Activated CD4-positive, alpha-beta T cell treated with anti-CD3 and anti-CD28 coated beads, Interleukin-2, amount 50 U/mL, for 48 hours (primary cell): ENCODE measurements around the gene EID2B.

Source experiments
- DNase-seq, 2 experiments: peaks; one replicate each; pipeline ENCODE4 v3.0.0-alpha.2; 2020

EID2B gene

DNA sequence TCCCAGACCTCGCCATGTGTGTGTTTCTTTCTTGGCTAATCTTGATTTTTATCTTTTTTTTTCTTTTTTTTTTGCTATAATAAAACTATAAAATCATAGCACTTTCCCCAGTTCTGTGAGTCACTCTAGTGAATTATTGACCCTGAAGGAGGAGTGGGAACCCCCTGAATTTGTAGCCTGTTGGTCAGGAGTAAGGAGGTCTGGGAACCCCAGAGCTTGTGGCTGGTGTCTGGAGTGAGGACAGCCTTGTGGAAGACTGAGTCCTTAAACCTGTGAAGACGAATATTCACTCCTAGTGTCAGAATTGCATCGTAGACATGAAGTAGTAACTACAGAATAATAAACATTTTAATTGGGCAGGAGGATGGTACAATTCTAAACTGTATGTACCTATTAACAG, 7.4 kb downstream of the EID2B start:
- no peak for DNase-seq

DNA sequence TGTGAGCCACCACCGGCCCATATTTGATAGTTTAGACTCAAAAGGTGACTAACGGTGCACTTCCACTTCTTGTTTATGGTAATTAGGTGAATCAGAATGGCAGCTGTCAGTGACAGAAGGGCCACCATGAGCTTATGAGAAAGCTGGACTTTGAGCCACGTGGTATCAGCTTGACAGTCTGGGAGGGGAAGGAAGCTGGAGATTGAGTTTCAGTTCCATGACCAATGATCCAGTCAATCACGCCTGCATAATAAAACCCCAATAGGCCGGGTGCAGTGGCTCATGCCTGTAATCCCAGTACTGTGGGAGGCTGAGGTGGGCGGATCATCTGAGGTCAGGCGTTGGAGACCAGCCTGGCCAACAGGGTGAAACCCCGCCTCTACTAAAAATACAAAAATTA, 8.2 kb downstream of the EID2B start:
- DNase-seq: no peak

DNA sequence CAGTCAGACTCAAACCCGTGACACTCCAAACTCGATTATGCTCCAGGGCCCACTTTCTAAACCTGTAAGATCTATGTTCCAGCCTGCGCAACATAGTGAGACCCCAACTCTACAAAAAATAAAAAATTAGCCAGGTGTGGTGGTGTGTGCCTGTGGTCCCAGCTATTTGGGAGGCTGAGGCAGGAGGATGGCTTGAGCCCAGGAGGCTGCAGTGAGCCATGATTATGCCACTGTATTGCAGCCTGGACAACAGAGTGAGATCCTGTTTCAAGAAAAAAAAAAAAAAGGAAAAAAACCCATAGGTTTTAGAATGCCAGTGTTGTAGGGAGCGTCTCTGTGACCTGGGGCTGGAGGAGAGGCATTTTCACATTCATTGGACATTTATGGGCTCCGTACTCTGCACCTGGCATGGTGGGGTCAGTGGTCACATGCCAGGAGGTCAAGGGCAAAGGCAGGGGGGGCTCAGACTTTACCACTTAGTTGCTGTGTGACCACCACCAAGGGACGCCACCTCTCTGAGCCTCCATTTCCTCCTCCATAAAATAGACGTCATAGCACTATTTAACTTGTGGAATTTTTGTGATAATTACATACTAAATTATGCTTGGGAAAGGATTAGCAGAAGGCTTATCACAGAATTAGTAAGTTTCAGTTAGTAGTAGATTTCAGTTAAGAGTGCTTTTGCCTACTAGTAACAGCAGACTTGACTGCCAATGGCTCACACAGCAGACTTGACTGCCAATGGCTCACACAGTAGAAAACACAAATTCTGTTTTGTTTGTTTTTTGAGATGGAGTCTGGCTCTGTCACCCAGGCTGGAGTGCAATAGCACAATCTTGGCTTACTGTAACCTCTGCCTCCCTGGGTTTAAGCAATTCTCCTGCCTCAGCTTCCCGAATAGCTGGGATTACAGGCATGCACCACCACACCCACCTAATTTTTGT, 11.8 kb downstream of the EID2B start:
- DNase-seq: no peak

DNA sequence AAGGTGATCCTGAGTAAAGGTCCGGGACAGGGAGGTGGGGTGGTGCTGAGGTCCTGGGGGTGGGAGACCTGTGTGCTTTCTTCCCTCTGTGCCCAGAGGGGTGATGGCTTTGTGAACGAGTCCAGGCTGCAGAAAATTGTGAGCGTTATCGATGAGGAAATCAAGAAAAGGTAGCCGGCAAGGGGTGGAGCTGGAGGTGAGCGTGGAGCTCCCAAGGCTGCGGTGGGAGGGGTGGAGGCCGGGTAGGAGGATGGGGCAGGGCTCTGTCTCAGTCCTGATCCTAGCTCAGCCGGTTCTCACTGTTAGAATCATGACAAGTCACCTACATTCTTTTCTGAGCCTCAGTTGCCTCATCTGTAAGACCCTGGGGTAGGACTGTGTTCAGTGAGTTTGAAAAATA, 13.7 kb downstream of the EID2B start:
- no peak for DNase-seq

DNA sequence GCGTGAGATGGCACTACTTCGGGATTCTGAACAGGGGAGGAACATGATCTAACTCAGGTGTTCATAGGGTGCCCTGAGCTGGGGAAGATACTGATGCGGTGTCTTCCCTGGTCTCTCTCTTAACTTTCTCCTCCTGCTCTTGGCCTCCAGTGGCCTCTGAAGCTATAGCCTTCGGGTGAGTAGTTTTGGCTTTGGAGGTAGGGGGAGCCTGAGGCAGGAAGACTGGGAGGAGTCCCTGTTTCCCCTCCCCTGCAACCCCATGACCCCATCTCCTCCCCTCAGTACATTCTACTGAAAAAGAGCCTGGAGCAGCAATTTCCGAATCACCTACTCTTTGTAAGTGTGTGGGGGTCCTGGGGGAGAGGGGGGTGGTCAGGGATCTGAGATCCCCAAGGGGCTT, 14.2 kb downstream of the EID2B start:
- no peak for DNase-seq

DNA sequence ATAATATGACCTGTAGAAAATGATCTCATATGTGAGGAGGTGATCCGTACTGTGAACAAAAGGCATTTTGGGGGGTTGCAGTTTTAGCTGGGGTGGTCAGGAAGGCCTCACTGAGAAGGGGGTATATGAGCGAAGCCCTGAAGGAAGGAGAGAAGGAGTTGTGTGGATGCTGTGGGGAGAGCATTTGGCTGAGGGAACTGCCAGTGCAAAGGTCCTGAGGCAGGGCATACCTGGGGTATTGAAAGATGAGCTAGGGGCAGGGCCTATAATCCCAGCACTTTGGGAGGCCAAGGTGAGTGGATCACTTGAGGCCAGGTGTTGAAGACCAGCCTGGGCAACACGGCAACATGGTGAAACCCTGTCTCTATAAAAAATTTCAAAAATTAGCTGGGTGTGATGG, 15.2 kb downstream of the EID2B start:
- DNase-seq: no peak

DNA sequence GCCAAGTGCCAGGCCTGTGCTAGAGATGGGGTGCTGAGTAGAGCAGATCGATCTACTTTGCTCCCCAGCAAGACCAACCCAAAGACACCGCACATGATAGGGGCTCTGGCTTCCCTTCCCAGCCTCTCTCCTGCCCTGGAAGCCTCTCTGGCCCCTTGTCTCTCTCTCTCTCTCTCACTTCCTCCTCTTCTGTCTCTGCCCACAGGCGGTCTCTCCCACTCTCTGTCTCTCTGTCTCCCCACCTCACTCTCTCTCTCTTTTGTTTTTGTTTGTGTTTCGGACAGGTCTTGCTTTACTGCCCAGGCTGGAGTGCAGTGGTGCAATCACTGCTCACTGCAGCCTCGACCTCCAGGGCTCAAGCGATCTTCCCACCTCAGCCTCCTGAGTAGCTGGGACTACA, 16.4 kb downstream of the EID2B start:
- DNase-seq: no peak

DNA sequence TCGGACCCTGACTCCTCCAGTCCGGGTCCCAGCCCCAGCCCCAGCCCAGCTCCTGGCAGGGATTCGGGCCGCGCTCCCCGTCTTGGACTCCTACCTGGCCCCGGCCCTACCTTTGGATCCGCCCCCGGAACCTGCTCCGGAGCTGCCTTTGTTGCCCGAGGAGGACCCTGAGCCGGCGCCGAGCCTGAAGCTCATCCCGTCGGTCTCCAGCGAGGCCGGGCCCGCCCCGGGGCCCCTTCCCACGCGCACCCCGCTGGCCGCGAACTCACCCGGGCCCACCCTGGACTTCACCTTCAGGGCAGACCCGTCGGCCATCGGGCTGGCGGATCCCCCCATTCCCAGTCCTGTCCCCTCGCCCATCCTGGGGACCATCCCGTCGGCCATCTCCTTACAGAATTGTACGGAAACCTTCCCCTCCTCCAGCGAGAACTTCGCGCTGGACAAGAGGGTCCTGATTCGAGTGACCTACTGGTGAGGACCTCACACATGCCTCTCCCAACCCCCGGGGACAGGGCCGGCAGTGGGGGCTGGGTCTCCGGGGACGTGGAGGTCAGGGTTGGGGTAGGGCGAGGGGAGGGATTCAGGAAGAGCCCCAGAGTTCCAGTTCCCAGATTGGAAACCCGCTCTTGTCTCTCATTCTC, 17.0 kb downstream of the EID2B start:
- no peak for DNase-seq

DNA sequence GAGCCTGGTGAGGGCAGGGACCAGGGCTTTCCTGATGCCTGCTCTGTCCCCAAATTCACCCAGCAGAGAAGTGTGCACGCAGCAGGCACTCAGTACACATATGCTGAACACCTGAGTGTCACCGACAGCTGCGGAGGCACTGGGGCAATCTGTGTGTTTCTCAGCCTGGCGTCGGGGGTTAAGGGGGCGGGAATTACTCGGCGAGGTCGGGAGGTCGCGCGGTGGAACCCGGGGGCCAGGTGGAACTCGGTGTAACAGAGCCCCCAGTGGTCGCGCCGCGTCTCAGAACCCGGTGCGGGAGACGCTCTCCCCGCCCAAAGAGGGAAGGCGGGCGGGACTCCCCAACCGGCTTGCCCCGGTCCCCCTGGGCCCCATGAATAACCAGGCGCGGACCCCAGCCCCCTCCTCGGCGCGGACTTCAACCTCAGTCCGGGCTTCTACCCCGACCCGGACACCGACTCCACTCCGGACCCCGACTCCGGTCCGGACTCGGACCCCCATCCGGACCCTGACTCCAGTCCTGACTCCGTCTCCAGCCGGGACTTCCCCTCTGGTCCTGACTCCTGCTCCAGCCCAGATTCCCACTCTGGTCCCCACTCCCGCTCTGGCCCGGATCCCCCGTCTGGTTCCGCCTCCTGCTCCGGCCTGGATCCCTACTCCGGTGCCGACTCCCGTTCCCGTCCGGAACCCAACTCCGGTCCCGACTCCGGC, 17.7 kb downstream of the EID2B start, which contains the start of gene SELENOV:
Gene SELENOV, plus strand, starts transcription at position 300 of the 711 bp plus-strand sequence. Its CDS starts 74 bp downstream, at position 374.
- no peak for DNase-seq

DNA sequence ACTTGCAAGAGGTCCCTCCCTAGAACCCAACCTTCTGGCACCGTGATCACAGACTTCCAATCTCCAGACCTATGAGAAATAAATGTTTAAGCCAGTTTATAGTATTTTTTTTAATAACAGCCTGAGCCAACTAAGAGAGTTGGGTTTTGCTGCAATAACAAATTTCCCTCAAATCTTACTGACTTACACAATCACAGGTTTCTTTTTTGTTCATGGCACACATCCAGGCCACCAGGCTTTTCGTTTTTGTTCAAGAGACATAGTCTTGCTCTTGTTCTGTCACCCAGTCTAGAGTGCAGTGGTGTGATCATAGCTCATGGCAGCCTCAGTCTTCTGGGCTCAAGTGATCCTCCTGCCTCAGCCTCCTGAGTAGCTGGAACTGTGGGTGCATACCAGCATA, 19.7 kb downstream of the EID2B start:
- DNase-seq: no peak

DNA sequence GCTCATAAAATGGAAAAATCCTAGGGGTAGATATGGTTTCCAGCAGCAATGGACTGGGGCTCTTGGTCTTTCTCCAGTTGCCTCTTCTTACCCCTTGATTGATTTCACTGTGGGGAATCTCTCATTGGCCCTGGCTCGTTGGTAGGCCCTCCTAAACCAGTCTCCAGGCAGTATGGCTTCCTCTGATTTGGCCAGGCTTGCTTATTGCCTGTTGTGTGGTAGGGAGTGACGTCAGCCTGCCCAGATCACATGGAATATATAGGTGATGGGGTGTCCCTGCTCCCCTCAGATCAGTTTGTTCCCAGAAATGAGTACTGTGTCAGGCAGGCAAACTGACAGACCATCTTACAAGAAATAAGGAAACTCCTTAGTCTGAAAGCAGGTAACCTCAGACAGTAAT, 23.4 kb downstream of the EID2B start:
- DNase-seq: no peak

DNA sequence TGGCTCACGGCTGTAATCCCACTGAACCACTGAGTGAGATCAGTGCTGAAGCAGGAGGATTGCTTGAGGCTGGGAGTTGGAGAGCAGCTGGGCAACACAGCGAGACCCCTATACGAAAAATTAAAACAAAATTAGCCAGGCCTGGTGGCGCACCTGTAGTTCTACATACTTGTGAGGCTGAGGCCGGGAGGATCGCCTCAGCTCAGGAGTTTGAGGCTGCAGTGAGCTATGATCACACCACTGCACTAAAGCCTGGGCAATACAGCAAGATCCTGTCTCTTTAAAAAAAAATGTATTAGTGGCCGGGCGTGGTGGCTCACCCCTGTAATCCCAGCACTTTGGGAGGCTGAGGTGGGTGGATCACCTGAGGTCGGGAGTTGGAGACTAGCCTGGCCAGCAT, 24.0 kb downstream of the EID2B start:
- DNase-seq: no peak

DNA sequence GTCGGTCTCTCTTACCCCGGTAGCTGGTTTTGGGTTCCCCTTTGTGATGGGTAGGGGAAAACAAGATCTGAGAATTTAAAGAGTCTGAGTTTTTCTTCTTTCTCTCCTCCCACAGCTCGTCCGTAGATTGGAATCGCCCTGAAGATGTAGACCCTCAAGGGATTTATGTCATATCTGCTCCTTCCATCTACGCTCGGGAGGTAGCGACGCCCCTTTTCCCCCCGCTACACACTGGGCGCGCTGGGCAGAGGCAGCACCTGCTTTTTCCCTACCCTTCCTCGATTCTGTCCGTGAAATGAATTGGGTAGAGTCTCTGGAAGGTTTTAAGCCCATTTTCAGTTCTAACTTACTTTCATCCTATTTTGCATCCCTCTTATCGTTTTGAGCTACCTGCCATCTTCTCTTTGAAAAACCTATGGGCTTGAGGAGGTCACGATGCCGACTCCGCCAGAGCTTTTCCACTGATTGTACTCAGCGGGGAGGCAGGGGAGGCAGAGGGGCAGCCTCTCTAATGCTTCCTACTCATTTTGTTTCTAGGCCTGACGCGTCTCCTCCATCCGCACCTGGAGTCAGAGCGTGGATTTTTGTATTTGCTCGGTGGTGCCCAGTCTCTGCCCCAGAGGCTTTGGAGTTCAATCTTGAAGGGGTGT, 24.8 kb downstream of the EID2B start:
- no peak for DNase-seq

DNA sequence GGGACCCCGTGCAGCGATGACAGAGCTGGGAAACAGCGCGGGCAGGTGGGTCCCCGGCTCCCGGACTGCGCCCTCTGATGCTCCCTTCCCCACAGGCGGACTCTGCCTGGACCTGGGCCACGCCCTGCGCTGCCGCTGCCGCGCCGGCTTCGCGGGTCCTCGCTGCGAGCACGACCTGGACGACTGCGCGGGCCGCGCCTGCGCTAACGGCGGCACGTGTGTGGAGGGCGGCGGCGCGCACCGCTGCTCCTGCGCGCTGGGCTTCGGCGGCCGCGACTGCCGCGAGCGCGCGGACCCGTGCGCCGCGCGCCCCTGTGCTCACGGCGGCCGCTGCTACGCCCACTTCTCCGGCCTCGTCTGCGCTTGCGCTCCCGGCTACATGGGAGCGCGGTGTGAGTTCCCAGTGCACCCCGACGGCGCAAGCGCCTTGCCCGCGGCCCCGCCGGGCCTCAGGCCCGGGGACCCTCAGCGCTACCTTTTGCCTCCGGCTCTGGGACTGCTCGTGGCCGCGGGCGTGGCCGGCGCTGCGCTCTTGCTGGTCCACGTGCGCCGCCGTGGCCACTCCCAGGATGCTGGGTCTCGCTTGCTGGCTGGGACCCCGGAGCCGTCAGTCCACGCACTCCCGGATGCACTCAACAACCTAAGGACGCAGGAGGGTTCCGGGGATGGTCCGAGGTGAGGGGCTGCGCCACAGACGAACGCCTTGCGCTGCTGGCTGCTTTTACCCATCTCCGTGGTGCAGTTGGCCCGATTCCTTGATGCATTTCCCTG, 25.5 kb downstream of the EID2B start:
- peak; percentile 66 to 71 for DNase-seq

DNA sequence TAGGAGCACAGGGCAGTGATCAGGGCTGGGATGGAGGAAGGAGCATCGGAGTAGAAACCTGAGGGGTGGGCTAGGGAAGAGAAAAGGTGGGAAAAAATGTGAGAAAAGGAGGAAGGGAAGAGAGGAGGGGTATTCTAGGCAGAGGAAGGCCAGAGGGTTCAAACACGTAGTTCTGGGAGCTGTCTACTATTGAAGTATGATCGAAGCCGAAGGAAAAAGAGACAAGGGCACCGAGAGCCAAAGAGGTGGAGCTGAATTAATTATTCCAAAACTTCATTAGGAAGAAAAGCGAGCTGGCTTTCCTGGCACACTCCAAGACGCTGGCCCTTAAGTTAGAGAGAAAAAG, 26.1 kb downstream of the EID2B start:
- no peak for DNase-seq

DNA sequence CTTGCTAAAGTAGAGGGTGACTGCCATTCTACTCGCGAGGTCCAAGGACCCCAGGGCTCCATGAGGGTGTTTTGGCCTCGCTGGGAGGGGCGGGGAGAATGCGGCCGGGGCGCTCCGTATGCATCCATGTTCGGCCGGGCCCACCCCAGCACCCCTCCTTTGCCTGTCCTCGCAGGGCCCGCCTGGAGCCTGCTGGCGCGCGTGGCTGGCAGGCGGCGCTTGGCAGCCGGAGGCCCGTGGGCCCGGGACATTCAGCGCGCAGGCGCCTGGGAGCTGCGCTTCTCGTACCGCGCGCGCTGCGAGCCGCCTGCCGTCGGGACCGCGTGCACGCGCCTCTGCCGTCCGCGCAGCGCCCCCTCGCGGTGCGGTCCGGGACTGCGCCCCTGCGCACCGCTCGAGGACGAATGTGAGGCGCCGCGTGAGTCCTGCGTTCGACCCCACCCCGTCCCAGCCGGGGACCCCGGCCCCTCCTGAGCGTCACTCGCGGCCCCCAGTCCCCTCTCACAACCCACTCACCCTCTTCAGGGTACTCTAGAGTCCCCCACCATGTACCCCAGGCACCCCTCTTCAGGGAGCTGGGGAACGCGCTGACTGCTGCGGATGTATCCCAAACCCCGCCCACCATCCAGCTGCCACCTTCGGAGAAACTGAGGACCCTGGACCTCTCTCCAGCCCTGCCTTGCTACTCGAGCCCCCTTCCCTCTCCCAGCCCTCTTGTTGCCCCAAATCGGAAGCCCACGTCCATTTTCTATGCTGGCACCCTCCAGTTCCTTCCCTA, 29.8 kb downstream of the EID2B start:
- peak; percentile 74 to 77 for DNase-seq

DNA sequence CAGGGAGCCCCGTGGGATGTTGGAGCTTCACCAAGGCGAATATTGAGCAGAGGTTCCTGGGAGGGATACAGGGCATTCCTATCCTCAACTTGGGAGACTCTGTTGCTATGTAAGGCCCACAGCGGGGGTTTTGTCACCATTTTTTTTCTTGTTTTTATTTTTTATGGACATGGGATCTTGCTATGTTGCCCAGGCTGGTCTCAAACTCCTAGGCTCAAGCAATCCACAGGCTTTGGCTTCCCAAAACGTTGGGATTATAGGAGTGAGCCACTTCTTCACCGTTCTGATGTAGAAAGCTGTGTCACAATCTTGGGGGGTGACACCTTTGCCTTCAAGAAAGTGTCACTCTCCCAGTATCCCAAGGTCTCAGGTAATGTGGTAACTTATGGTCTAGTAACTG, 31.3 kb downstream of the EID2B start:
- DNase-seq: no peak

DNA sequence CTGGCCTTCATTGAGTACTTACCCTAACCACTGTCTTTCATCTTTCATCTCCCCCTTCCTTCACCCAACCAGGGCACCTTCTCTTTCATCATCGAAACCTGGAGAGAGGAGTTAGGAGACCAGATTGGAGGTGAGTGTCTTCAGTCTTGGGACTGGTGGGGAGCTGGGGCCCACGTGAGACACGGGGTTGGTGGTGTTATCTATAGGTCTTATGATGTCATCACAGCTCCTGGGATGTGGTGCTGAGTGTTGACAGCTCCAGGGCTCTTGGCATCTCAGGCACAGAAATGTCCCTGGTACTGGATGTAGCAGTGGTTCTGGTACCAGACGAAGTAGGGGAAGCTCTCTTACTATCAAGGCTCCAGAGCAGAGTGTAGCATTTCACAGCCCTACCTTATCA, 32.1 kb downstream of the EID2B start:
- DNase-seq: no peak

DNA sequence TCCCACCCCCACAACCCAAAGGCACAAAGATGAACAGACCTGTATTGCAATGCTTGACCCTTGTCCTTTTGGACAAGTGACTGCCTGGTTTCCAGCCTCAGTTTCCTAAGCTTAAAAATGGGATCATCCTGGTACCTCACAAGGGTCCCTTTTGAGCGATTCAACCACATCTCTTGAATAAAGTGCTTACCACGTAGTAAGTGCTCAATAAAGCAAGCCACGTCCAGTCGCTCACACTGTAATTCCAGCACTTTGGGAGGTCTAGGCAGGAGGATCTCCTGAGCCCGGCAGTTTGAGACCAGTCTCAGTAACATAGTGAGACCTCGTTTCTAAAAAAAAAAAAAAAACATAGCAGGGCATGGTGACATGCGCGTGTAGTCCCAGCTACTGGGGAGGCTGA, 32.7 kb downstream of the EID2B start:
- no peak for DNase-seq

DNA sequence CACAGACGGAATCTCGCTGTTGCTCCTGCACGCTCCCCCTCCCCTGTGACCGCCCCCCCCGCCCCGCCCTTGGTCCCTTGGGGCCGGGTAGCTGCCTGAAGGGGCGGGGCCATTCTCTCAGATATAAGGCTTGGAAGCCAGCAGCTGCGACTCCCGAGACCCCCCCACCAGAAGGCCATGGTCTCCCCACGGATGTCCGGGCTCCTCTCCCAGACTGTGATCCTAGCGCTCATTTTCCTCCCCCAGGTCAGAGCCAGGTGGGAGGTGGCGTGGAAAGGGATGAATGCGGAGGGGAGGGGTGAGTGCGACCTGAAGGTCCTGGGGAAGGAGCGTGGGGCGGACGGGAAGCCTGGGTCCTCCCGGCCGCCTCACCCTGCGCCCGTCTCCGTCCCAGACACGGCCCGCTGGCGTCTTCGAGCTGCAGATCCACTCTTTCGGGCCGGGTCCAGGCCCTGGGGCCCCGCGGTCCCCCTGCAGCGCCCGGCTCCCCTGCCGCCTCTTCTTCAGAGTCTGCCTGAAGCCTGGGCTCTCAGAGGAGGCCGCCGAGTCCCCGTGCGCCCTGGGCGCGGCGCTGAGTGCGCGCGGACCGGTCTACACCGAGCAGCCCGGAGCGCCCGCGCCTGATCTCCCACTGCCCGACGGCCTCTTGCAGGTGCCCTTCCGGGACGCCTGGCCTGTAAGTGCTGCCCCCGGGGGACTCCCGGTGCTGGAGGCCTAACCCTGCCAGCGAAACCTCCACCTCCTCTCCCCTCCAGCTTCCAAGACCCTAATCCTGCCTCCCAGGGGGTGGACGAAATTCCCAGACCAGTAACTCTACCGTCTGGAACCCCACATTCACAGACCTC, 33.6 kb downstream of the EID2B start, which contains the start of gene DLL3:
Gene DLL3, plus strand, starts transcription at position 150 of the 845 bp plus-strand sequence. Its CDS starts 28 bp downstream, at position 178.
- peak in 1 of 2 experiments; percentile 28 for DNase-seq
